ENCODE data around the gene INTU.

The INTU gene

DNA sequence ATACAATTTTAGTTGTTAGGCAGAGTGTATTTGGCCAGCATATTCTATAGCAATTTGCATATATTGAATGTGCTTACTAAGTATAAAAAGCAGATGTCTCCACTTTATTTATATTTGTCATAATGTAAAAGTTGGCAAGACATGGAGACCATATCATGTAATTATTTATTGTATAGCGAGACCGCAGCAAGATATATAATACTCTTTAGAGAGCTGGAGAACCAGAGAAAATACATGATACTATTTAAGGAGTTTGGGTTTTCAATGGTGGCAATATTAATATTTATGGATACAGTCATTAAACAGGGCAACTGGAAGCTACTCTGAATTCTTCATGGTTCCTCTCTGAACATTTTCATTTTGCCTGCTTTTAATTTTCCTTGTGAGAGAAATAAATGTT, 35.0 kb downstream of the INTU start:
- no peak for DNase-seq (ENCODE audit: extremely low read depth, low read depth)
- TF ChIP-seq, protein P1, sequence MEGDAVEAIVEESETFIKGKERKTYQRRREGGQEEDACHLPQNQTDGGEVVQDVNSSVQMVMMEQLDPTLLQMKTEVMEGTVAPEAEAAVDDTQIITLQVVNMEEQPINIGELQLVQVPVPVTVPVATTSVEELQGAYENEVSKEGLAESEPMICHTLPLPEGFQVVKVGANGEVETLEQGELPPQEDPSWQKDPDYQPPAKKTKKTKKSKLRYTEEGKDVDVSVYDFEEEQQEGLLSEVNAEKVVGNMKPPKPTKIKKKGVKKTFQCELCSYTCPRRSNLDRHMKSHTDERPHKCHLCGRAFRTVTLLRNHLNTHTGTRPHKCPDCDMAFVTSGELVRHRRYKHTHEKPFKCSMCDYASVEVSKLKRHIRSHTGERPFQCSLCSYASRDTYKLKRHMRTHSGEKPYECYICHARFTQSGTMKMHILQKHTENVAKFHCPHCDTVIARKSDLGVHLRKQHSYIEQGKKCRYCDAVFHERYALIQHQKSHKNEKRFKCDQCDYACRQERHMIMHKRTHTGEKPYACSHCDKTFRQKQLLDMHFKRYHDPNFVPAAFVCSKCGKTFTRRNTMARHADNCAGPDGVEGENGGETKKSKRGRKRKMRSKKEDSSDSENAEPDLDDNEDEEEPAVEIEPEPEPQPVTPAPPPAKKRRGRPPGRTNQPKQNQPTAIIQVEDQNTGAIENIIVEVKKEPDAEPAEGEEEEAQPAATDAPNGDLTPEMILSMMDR (IDR thresholded peaks at IDR 0.05; ENCODE audit: low read depth, low read length, missing control alignments) = no peak
- H3K4me3 ChIP-seq (replicated peaks; ENCODE audit: low read depth, low read length) = no peak overlapping the region

DNA sequence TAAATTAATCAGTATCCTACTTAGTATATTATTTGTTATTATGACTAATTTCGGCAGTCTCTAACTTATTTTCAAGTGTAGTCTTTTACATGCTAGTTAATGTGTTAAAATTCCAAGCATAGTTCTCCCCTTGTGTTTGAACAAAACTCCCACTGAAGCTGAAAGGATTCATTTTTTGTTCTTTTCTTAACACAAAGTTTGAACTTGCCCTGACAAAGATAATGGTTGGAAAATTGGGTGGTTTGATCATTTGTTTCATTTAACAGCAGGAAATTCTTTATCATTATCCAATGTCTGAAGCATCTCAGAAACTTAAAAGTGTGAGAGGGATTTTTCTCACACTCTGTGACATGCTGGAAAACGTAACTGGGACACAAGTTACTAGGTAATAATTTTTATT, 36.0 kb downstream of the INTU start:
- TF ChIP-seq, protein P1 (IDR thresholded peaks at IDR 0.05; ENCODE audit: low read depth, low read length, missing control alignments) = no peak
- no peak for DNase-seq (ENCODE audit: extremely low read depth, low read depth)
- no peak overlapping the region for H3K4me3 ChIP-seq (replicated peaks; ENCODE audit: low read depth, low read length)

DNA sequence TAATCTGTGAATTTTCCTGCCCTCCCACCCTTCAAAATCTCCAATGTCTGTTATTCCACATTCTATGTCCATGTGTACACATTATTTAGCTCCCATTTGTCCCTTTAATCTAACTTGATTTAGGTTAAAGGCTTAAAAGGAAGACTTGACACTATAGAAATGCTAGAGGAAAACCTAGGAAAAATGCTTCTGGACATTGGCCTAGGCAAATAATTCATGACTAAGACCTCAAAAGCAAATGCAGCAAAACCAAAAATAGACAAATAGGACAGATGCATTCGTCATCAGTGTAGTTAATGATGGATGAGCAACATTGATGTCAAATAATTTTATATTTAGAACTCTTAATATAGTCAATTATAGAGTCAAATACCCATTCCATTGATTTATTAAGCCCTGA, 36.9 kb downstream of the INTU start:
- TF ChIP-seq, protein P1 (IDR thresholded peaks at IDR 0.05; ENCODE audit: low read depth, low read length, missing control alignments) = no peak
- H3K4me3 ChIP-seq (replicated peaks; ENCODE audit: low read depth, low read length) = no peak overlapping the region
- DNase-seq (ENCODE audit: extremely low read depth, low read depth) = no peak

DNA sequence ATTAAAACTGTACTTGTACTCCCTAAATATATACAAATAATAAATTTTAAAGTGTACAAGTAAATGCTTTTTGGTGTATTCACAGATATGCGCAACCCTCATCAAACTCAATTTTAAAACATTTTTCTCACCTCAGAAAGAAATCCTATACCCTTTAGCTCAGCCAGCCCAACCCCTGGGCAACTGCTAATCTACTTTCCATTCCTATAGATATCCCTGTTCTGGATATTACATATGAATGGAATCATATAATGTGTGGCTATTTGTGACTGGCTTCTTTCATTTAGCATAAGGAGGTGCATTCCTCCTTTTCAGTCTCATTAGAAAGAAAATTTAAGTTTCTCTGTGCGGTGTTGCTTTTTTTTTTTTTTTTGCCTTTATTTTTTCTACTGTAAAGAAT, 39.4 kb downstream of the INTU start:
- TF ChIP-seq, protein P1 (IDR thresholded peaks at IDR 0.05; ENCODE audit: low read depth, low read length, missing control alignments) = no peak
- no peak overlapping the region for H3K4me3 ChIP-seq (replicated peaks; ENCODE audit: low read depth, low read length)
- no peak for DNase-seq (ENCODE audit: extremely low read depth, low read depth)

DNA sequence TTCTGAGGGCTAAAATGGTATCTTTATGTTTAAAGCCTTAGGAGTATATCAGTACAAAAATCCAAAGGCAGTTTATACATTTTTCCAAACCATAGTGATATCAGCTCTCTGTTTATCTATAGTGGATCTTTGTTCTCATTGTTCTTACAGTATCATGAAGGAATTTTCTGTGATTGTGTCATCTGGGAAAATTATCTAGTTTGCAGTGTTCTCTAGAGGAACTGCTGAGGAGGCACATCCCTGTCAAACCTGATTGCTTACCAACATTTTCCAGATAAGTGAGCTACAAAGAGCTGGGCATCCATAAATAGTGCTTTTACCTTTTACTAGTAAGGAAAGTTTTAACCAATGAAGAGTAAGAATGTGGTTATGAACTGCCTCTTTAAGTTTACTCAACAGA, 52.5 kb downstream of the INTU start:
- no peak overlapping the region for H3K4me3 ChIP-seq (replicated peaks; ENCODE audit: low read depth, low read length)
- no peak for DNase-seq (ENCODE audit: extremely low read depth, low read depth)
- TF ChIP-seq, protein P1 (IDR thresholded peaks at IDR 0.05; ENCODE audit: low read depth, low read length, missing control alignments) = no peak

DNA sequence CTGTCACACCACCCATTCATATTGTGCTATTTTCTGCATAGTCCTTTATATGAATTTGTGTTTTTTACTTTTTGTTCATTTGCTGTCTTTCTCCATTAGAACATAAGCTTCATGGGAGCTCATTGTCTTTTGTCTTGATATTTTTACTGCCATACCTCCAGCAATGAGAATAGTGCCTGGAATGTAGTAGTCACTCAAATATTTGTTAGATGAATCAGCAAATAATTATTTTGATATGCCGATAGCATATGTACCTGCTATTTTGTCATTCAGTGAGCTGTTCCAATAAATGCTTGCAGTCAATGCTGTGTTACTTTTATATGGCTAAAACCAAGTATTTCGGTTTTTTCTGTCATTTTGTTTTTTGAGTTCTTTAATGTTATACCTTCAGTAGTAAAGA, 53.9 kb downstream of the INTU start:
- no peak for DNase-seq (ENCODE audit: extremely low read depth, low read depth)
- H3K4me3 ChIP-seq (replicated peaks; ENCODE audit: low read depth, low read length) = no peak overlapping the region
- TF ChIP-seq, protein P1 (IDR thresholded peaks at IDR 0.05; ENCODE audit: low read depth, low read length, missing control alignments) = no peak

DNA sequence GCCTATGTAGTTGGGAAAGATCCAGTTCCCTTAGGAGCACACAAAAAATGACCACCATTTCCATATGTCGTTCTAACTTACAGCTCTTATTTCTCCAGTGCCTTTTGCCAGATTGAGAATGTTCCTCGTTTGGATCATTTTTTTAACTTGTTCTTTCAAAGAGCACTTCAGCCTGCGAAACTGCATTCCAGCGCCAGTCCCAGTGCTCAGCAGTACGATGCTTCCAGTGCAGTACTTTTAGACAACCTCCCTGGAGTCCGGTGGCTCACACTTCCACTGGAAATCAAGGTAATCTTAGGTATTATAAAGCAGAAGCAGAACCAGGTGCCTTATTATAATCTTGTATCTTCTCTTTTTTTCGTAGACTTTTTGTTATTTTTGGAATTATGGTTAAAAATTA, 54.8 kb downstream of the INTU start:
- DNase-seq (ENCODE audit: extremely low read depth, low read depth) = no peak
- TF ChIP-seq, protein P1 (IDR thresholded peaks at IDR 0.05; ENCODE audit: low read depth, low read length, missing control alignments) = no peak
- H3K4me3 ChIP-seq (replicated peaks; ENCODE audit: low read depth, low read length) = no peak overlapping the region

Measured in HFF-Myc (cell line).